Keratinocyte (primary cell): ENCODE data around the gene ATP8A2. TPM values are rescaled to one million over a fixed set of nuclear protein-coding genes. Genes with fewer than 3 reads are reported as not detected.

Source experiments
- DNase-seq: peaks from one replicate; pipeline ENCODE4 v3.0.0-alpha.2; 2011; ENCODE audit warnings: low read depth, missing footprints, low spot score
- FAIRE-seq: peaks from 2 replicates; lab custom pipeline; 2011; peaks lifted over from hg19 to GRCh38; lab: Jason Lieb, UNC
- H2AFZ ChIP-seq: 2 replicates; pipeline ENCODE4 v1.6.0; 2012; ENCODE audit warnings: low read length, control low read depth, inconsistent platforms; ENCODE audit not compliant: control insufficient read depth
- H3K27ac ChIP-seq: 2 replicates; pipeline ENCODE4 v1.5.1; 2011; ENCODE audit warnings: low read length; ENCODE audit not compliant: control insufficient read depth, insufficient read depth
- H3K27me3 ChIP-seq: 3 replicates; pipeline ENCODE4 v1.6.0; 2011; ENCODE audit warnings: low read length; ENCODE audit not compliant: control insufficient read depth, insufficient read depth; ENCODE audit errors: extremely low read depth
- H3K36me3 ChIP-seq, 2 experiments: 2 replicates in 1 of 2; 3 replicates in 1 of 2; pipeline ENCODE4 v1.5.1; 2011; ENCODE audit warnings: low read length in 2 of 2, mild to moderate bottlenecking in 1 of 2; ENCODE audit not compliant: control insufficient read depth in 2 of 2, insufficient read depth in 2 of 2; ENCODE audit errors: extremely low read depth in 1 of 2
- H3K4me1 ChIP-seq: 3 replicates; pipeline ENCODE4 v1.5.1; 2011; ENCODE audit warnings: low read length; ENCODE audit not compliant: control insufficient read depth, insufficient read depth; ENCODE audit errors: extremely low read depth
- H3K4me2 ChIP-seq: 3 replicates; pipeline ENCODE4 v1.6.0; 2011; ENCODE audit warnings: low read depth, low read length; ENCODE audit not compliant: control insufficient read depth, insufficient read depth; ENCODE audit errors: extremely low read depth
- H3K4me3 ChIP-seq, 3 experiments: fragments of 200-600 bp in 1 of 3; sonication (generic) in 1 of 3; 2 replicates in 2 of 3; 3 replicates in 1 of 3; pipeline ENCODE4 v1.5.1; 2011 to 2016; ENCODE audit warnings: low read length in 3 of 3, mild to moderate bottlenecking in 3 of 3, control low read depth in 2 of 3, inconsistent platforms in 1 of 3, low read depth in 1 of 3, mixed read lengths in 1 of 3, mixed run types in 1 of 3, moderate library complexity in 1 of 3; ENCODE audit not compliant: control insufficient read depth in 2 of 3, insufficient read depth in 2 of 3; ENCODE audit errors: extremely low read depth in 1 of 3
- H3K79me2 ChIP-seq: 2 replicates; pipeline ENCODE4 v1.6.0; 2012; ENCODE audit warnings: low read length; ENCODE audit not compliant: control insufficient read depth, insufficient read depth
- H3K9ac ChIP-seq: 3 replicates; pipeline ENCODE4 v1.6.0; 2011; ENCODE audit warnings: low read length; ENCODE audit not compliant: control insufficient read depth, insufficient read depth; ENCODE audit errors: extremely low read depth
- H3K9me1 ChIP-seq: 3 replicates; pipeline ENCODE4 v1.6.0; 2011; ENCODE audit warnings: low read length; ENCODE audit not compliant: control insufficient read depth, insufficient read depth; ENCODE audit errors: extremely low read depth
- H3K9me3 ChIP-seq: 2 replicates; pipeline ENCODE4 v1.5.1; 2012; ENCODE audit warnings: low read depth, low read length; ENCODE audit not compliant: control insufficient read depth
- H4K20me1 ChIP-seq: 3 replicates; pipeline ENCODE4 v1.6.0; 2011; ENCODE audit warnings: low read length; ENCODE audit not compliant: control insufficient read depth, insufficient read depth; ENCODE audit errors: extremely low read depth
- EZH2 ChIP-seq: IDR thresholded peaks from one replicate; pipeline ENCODE4 v1.6.1; 2012; ENCODE audit warnings: inconsistent platforms, mild to moderate bottlenecking, low read length, moderate library complexity
- dilution Hi-C: fragments of 300-500 bp; cut with MboI; formaldehyde crosslinking; loops from one replicate; pipeline ENCODE4 v1.7.0; 2020; ENCODE audit warnings: low sequenced_read_pairs; ENCODE audit not compliant: extremely low pct_ligation_motif_present
- polyA plus RNA-seq, 5 experiments: library from polyadenylated mRNA; depleted of rRNA in 3 of 5; stranded (reverse) in 3 of 5; stranded (forward) in 1 of 5; unstranded in 1 of 5; fragments of >200 nt; gene quantifications; 1 replicate in 1 of 5; 2 replicates in 3 of 5; 3 replicates in 1 of 5; pipeline versions ENCODE4 v1.2.1 to v1.2.3, GENCODE V29; 2011 to 2012; ENCODE audit warnings: missing spikeins in 2 of 5, low read depth in 1 of 5, low replicate concordance in 1 of 5
- TF ChIP-seq, protein P1 (sequence below), 3 experiments: IDR thresholded peaks in 1 of 3; conservative IDR thresholded peaks in 1 of 3; optimal IDR thresholded peaks in 1 of 3; 2 replicates in 2 of 3; 3 replicates in 1 of 3; pipeline versions ENCODE3 to v1.5.1; 2011; ENCODE audit warnings: low read length in 3 of 3, mild to moderate bottlenecking in 3 of 3, moderate library complexity in 2 of 3, control low read depth in 1 of 3, inconsistent platforms in 1 of 3; ENCODE audit not compliant: insufficient read depth in 2 of 3; ENCODE audit errors: extremely low read depth in 1 of 3

The ATP8A2 gene
- polyA plus RNA-seq, 1 donor (not counting 4 experiments of a cell fraction or from before 2014, with no cell fraction given), result 0.16 TPM

DNA sequence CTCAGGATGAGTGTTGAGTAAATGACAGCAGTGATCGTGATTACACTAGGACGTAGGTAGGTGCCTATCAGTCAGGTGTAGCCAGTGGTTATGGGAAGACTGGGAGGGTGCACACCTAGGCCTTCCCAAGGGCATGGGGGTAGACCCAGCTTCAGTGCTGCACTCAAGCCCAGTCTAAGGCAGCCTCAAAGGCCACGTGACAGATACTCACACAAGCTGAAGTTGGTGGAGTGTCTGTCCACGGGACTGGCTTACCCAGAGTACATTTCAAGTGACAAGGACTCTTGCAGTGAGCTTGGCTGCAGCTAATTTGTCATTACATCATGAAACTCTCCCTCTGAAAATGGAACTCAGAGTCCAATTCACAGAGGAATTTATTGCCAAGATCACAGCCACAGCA is 561.7 kb downstream of the ATP8A2 start:
- Histone ChIP-seq H3K4me1 (no peaks in the 10 kb centered on the region), H3K9me1 (no peaks in the 10 kb centered on the region), H3K27ac (no peak overlapping the region), H3K4me3 (no peak overlapping the region), H3K27me3 (no peaks in the 10 kb centered on the region), H4K20me1 (no peaks in the 10 kb centered on the region), H3K4me2 (no peak overlapping the region), H3K36me3 (no peaks in the 10 kb centered on the region), H3K79me2 (no peaks in the 10 kb centered on the region), H3K9me3 (no peaks in the 10 kb centered on the region), H2AFZ (no peak overlapping the region), H3K9ac (no peak overlapping the region)
- no peak for DNase-seq
- dilution Hi-C loops, result no loop called here
- TF ChIP-seq, protein P1, sequence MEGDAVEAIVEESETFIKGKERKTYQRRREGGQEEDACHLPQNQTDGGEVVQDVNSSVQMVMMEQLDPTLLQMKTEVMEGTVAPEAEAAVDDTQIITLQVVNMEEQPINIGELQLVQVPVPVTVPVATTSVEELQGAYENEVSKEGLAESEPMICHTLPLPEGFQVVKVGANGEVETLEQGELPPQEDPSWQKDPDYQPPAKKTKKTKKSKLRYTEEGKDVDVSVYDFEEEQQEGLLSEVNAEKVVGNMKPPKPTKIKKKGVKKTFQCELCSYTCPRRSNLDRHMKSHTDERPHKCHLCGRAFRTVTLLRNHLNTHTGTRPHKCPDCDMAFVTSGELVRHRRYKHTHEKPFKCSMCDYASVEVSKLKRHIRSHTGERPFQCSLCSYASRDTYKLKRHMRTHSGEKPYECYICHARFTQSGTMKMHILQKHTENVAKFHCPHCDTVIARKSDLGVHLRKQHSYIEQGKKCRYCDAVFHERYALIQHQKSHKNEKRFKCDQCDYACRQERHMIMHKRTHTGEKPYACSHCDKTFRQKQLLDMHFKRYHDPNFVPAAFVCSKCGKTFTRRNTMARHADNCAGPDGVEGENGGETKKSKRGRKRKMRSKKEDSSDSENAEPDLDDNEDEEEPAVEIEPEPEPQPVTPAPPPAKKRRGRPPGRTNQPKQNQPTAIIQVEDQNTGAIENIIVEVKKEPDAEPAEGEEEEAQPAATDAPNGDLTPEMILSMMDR (optimal IDR thresholded peaks at IDR 0.05 in 1 of 3, IDR thresholded peaks at IDR 0.05 in 1 of 3, conservative IDR thresholded peaks at IDR 0.05 in 1 of 3; ENCODE audit: extremely low read depth in 1 of 3, insufficient read depth in 2 of 3, low read length in 3 of 3), result no peak
- no peak for TF ChIP-seq EZH2
- no peak for FAIRE-seq

DNA sequence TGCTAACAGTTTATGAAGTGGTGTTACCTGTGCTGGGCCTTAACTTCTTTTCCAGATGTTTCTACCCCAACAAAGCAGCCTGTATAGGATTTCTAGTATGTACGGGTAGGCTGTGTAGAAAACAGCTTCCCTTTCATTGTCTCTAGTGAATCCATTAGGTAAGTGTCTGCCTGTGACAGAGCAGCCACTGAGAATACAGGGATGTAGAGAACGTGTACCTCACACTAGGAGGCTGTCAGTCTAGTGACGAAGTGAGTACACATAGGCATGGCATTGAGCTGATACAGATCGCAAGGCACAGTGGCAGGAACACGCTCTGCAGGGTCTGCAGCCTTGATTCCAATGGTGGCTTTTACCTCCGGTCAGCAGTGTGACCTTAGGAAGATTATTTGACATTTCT is 562.4 kb downstream of the ATP8A2 start:
- Histone ChIP-seq H3K27me3 (no peaks in the 10 kb centered on the region), H3K9me1 (no peaks in the 10 kb centered on the region), H3K36me3 (no peaks in the 10 kb centered on the region), H3K9ac (no peak overlapping the region), H4K20me1 (no peaks in the 10 kb centered on the region), H3K4me3 (no peak overlapping the region), H3K27ac (no peak overlapping the region), H3K9me3 (no peaks in the 10 kb centered on the region), H2AFZ (no peak overlapping the region), H3K79me2 (no peaks in the 10 kb centered on the region), H3K4me2 (no peak overlapping the region), H3K4me1 (no peaks in the 10 kb centered on the region)
- no peak for DNase-seq
- TF ChIP-seq EZH2, result no peak
- TF ChIP-seq, protein P1 (optimal IDR thresholded peaks at IDR 0.05 in 1 of 3, IDR thresholded peaks at IDR 0.05 in 1 of 3, conservative IDR thresholded peaks at IDR 0.05 in 1 of 3; ENCODE audit: extremely low read depth in 1 of 3, insufficient read depth in 2 of 3, low read length in 3 of 3), result no peak
- FAIRE-seq, result no peak
- dilution Hi-C loops, result no loop called here
